Measurements from ENCODE around the gene NFIC.

Gene NFIC

GRCh38 chr19:3500429-3501101 is 134.2 kb downstream of the NFIC start, which contains the start of gene DOHH:
Gene DOHH (minus strand): TSS chr19:3500674. CDS start chr19:3496814, 3,860 bp downstream.
- Histone ChIP-seq H2AK5ac (ENCODE audit: low read length, severe bottlenecking) (peak within 1 kb of the TSS; percentile 47), H3K14ac (ENCODE audit: low read length in 2 of 2) (peak within 1 kb of the TSS in 1 of 2 experiments; percentile 80), H4K8ac (ENCODE audit: low read length) (peak within 1 kb of the TSS; percentile 100), H3K18ac (ENCODE audit: low read depth in 1 of 2, low read length in 2 of 2) (peak within 1 kb of the TSS; percentile 98 to 100), H3K4me1 (ENCODE audit: control insufficient read depth, insufficient read depth, low read depth, low read length) (peaks cover 16% of the 10 kb centered on the region), H3K9me3 (ENCODE audit: control insufficient read depth, low read length) (no peaks in the 10 kb centered on the region), H3K4ac (ENCODE audit: low read depth in 1 of 2, low read length in 2 of 2) (peak within 1 kb of the TSS; percentile 72 to 87), H3K79me1 (replicated peaks; ENCODE audit: low read length, poor library complexity, severe bottlenecking) (peaks cover 10% of the 10 kb centered on the region), H3K23ac (ENCODE audit: low read length in 2 of 2) (no peak within 1 kb of the TSS), H4K91ac (ENCODE audit: low read length) (peak within 1 kb of the TSS; percentile 100), H3K4me3 (ENCODE audit: insufficient read depth in 1 of 2, low read depth in 1 of 2, low read length in 2 of 2) (peak within 1 kb of the TSS; percentile 91 to 99), H2AFZ (ENCODE audit: low read depth, low read length) (peak within 1 kb of the TSS; percentile 81), H3K4me2 (ENCODE audit: low read length, poor library complexity, severe bottlenecking) (peak within 1 kb of the TSS; percentile 84), H3K27ac (ENCODE audit: low read length, poor library complexity, severe bottlenecking) (peak within 1 kb of the TSS; percentile 98), H2BK15ac (ENCODE audit: low read depth, poor library complexity, severe bottlenecking) (peak within 1 kb of the TSS; percentile 95), H3K36me3 (ENCODE audit: control insufficient read depth in 1 of 2, insufficient read depth in 2 of 2, low read depth in 1 of 2, low read length in 2 of 2) (peaks cover 17 to 18% of the 10 kb centered on the region in 2 experiments), H2BK5ac (ENCODE audit: low read depth, low read length, poor library complexity, severe bottlenecking) (peak within 1 kb of the TSS; percentile 99), H2BK120ac (ENCODE audit: low read depth, low read length) (peak within 1 kb of the TSS; percentile 87), H3K27me3 (ENCODE audit: control insufficient read depth in 1 of 2, insufficient read depth in 1 of 2, low read length in 2 of 2) (no peaks in the 10 kb centered on the region), H3K9ac (ENCODE audit: low read length) (peak within 1 kb of the TSS; percentile 97), H2BK12ac (ENCODE audit: low read length in 2 of 2) (peak within 1 kb of the TSS; percentile 80 to 98)
- peak; percentile 96 for DNase-seq
- WGBS, result under 1% methylated on average over 50 of the region's 52 CpGs

GRCh38 chr19:3501780-3502179 is 135.4 kb downstream of the NFIC start:
- Histone ChIP-seq H3K18ac (ENCODE audit: low read depth in 1 of 2, low read length in 2 of 2) (no peak overlapping the region), H3K14ac (ENCODE audit: low read length in 2 of 2) (no peak overlapping the region), H2BK120ac (ENCODE audit: low read depth, low read length) (no peak overlapping the region), H3K36me3 (ENCODE audit: control insufficient read depth in 1 of 2, insufficient read depth in 2 of 2, low read depth in 1 of 2, low read length in 2 of 2) (peaks cover 5 to 6% of the 10 kb centered on the region in 2 experiments), H2AFZ (ENCODE audit: low read depth, low read length) (no peak overlapping the region), H3K4ac (ENCODE audit: low read depth in 1 of 2, low read length in 2 of 2) (no peak overlapping the region), H3K4me3 (ENCODE audit: insufficient read depth in 1 of 2, low read depth in 1 of 2, low read length in 2 of 2) (no peak overlapping the region), H2BK15ac (ENCODE audit: low read depth, poor library complexity, severe bottlenecking) (no peak overlapping the region), H3K23ac (ENCODE audit: low read length in 2 of 2) (no peak overlapping the region), H4K91ac (ENCODE audit: low read length) (no peak overlapping the region), H3K9ac (ENCODE audit: low read length) (no peak overlapping the region), H2BK12ac (ENCODE audit: low read length in 2 of 2) (no peak overlapping the region), H3K79me1 (replicated peaks; ENCODE audit: low read length, poor library complexity, severe bottlenecking) (peaks cover 8% of the 10 kb centered on the region), H3K4me1 (ENCODE audit: control insufficient read depth, insufficient read depth, low read depth, low read length) (peaks cover 18% of the 10 kb centered on the region), H2BK5ac (ENCODE audit: low read depth, low read length, poor library complexity, severe bottlenecking) (no peak overlapping the region), H2AK5ac (ENCODE audit: low read length, severe bottlenecking) (no peak overlapping the region), H3K9me3 (ENCODE audit: control insufficient read depth, low read length) (no peaks in the 10 kb centered on the region), H3K27ac (ENCODE audit: low read length, poor library complexity, severe bottlenecking) (no peak overlapping the region), H4K8ac (ENCODE audit: low read length) (peak overlapping the region; percentile 39), H3K4me2 (ENCODE audit: low read length, poor library complexity, severe bottlenecking) (no peak overlapping the region), H3K27me3 (ENCODE audit: control insufficient read depth in 1 of 2, insufficient read depth in 1 of 2, low read length in 2 of 2) (no peaks in the 10 kb centered on the region)
- no peak for DNase-seq
- WGBS, result 96% methylated on average over 3 of the region's 3 CpGs

- H2BK120ac ChIP-seq (ENCODE audit: low read depth, low read length), result no peak overlapping the region
- no peak overlapping the region for H3K27ac ChIP-seq (ENCODE audit: low read length, poor library complexity, severe bottlenecking)
- H4K8ac ChIP-seq (ENCODE audit: low read length), result peak overlapping the region; percentile 24
- H3K4me3 ChIP-seq (ENCODE audit: insufficient read depth in 1 of 2, low read depth in 1 of 2, low read length in 2 of 2), result no peak overlapping the region
- H3K23ac ChIP-seq (ENCODE audit: low read length in 2 of 2), result no peak overlapping the region
- peaks cover 3% of the 10 kb centered on the region for H3K79me1 ChIP-seq (replicated peaks; ENCODE audit: low read length, poor library complexity, severe bottlenecking)
- H2BK12ac ChIP-seq (ENCODE audit: low read length in 2 of 2), result no peak overlapping the region
- H3K9me3 ChIP-seq (ENCODE audit: control insufficient read depth, low read length), result no peaks in the 10 kb centered on the region
- H2AFZ ChIP-seq (ENCODE audit: low read depth, low read length), result no peak overlapping the region
- H3K27me3 ChIP-seq (ENCODE audit: control insufficient read depth in 1 of 2, insufficient read depth in 1 of 2, low read length in 2 of 2), result no peaks in the 10 kb centered on the region
- no peak overlapping the region for H2BK15ac ChIP-seq (ENCODE audit: low read depth, poor library complexity, severe bottlenecking)
- H3K14ac ChIP-seq (ENCODE audit: low read length in 2 of 2), result peak overlapping the region in 1 of 2 experiments; percentile 82
- no peaks in the 10 kb centered on the region for H3K36me3 ChIP-seq (ENCODE audit: control insufficient read depth in 1 of 2, insufficient read depth in 2 of 2, low read depth in 1 of 2, low read length in 2 of 2)
- H2AK5ac ChIP-seq (ENCODE audit: low read length, severe bottlenecking), result peak overlapping the region; percentile 68
- H4K91ac ChIP-seq (ENCODE audit: low read length), result no peak overlapping the region
- DNase-seq, result peak; percentile 69
- H3K4ac ChIP-seq (ENCODE audit: low read depth in 1 of 2, low read length in 2 of 2), result no peak overlapping the region
- H3K18ac ChIP-seq (ENCODE audit: low read depth in 1 of 2, low read length in 2 of 2), result no peak overlapping the region
- 87% methylated on average over 13 of the region's 13 CpGs for WGBS
- H3K9ac ChIP-seq (ENCODE audit: low read length), result no peak overlapping the region
- H2BK5ac ChIP-seq (ENCODE audit: low read depth, low read length, poor library complexity, severe bottlenecking), result no peak overlapping the region
- peaks cover 20% of the 10 kb centered on the region for H3K4me1 ChIP-seq (ENCODE audit: control insufficient read depth, insufficient read depth, low read depth, low read length)
- no peak overlapping the region for H3K4me2 ChIP-seq (ENCODE audit: low read length, poor library complexity, severe bottlenecking)
Measured at GRCh38 chr19:3503036-3503572, 136.7 kb downstream of the NFIC start.

- Histone ChIP-seq H2AK5ac (ENCODE audit: low read length, severe bottlenecking) (peak overlapping the region; percentile 52), H3K27ac (ENCODE audit: low read length, poor library complexity, severe bottlenecking) (no peak overlapping the region), H3K23ac (ENCODE audit: low read length in 2 of 2) (no peak overlapping the region), H3K14ac (ENCODE audit: low read length in 2 of 2) (no peak overlapping the region), H4K91ac (ENCODE audit: low read length) (no peak overlapping the region), H2AFZ (ENCODE audit: low read depth, low read length) (no peak overlapping the region), H3K4me3 (ENCODE audit: insufficient read depth in 1 of 2, low read depth in 1 of 2, low read length in 2 of 2) (peak overlapping the region in 1 of 2 experiments; percentile 96), H2BK5ac (ENCODE audit: low read depth, low read length, poor library complexity, severe bottlenecking) (no peak overlapping the region), H3K4me1 (ENCODE audit: control insufficient read depth, insufficient read depth, low read depth, low read length) (peaks cover 32% of the 10 kb centered on the region), H2BK120ac (ENCODE audit: low read depth, low read length) (no peak overlapping the region), H3K18ac (ENCODE audit: low read depth in 1 of 2, low read length in 2 of 2) (no peak overlapping the region), H3K9me3 (ENCODE audit: control insufficient read depth, low read length) (no peaks in the 10 kb centered on the region), H3K9ac (ENCODE audit: low read length) (no peak overlapping the region), H3K27me3 (ENCODE audit: control insufficient read depth in 1 of 2, insufficient read depth in 1 of 2, low read length in 2 of 2) (no peaks in the 10 kb centered on the region), H2BK12ac (ENCODE audit: low read length in 2 of 2) (peak overlapping the region in 1 of 2 experiments; percentile 80), H3K4ac (ENCODE audit: low read depth in 1 of 2, low read length in 2 of 2) (no peak overlapping the region), H3K4me2 (ENCODE audit: low read length, poor library complexity, severe bottlenecking) (no peak overlapping the region), H3K79me1 (replicated peaks; ENCODE audit: low read length, poor library complexity, severe bottlenecking) (peaks cover 3% of the 10 kb centered on the region), H2BK15ac (ENCODE audit: low read depth, poor library complexity, severe bottlenecking) (no peak overlapping the region), H4K8ac (ENCODE audit: low read length) (no peak overlapping the region), H3K36me3 (ENCODE audit: control insufficient read depth in 1 of 2, insufficient read depth in 2 of 2, low read depth in 1 of 2, low read length in 2 of 2) (peaks cover 10% of the 10 kb centered on the region in 2 experiments)
- DNase-seq, result peak; percentile 68
- WGBS, result 91% methylated on average over 5 of the region's 5 CpGs
Measured at GRCh38 chr19:3504735-3505134, 138.4 kb downstream of the NFIC start.

Data from mesenchymal stem cell (in vitro differentiated cells and primary cell).